WTC11 (cell line): ENCODE results near the gene PROCA1. TPM values are rescaled to one million over a fixed set of nuclear protein-coding genes. Genes with fewer than 3 reads are reported as not detected.

Experiments used
- ATAC-seq: fragments of 200-7000 bp; cut with Tn5 transposase; 2 replicates; pipeline ENCODE4 v1.10.0; 2021; ENCODE audit warnings: mild to moderate bottlenecking, moderate library complexity
- Bru-seq: library from RNA; stranded (reverse); fragments of 400-500 nt; gene quantifications from one replicate; lab custom pipeline; 2021; lab: Mats Ljungman, UMichigan
- CTCF ChIA-PET: fragments of 300-600 bp; sonication (Branson Sonifier 250); formaldehyde crosslinking; loops from one replicate; lab custom pipeline; 2021; ENCODE audit warnings: antibody characterized with exemption; lab: Charles Lee
- POLR2A ChIA-PET: fragments of 350-600 bp; sonication (Branson Sonifier 250); formaldehyde crosslinking; loops from one replicate; lab custom pipeline; 2021; ENCODE audit warnings: antibody characterized with exemption; lab: Charles Lee
- DNase-seq: peaks from one replicate; pipeline ENCODE4 v3.0.0; 2021; ENCODE audit warnings: low spot score
- H3K27ac Mint-ChIP-seq: 2 replicates; pipeline ENCODE4 v1.8.0; 2021; ENCODE audit warnings: mixed read lengths
- H3K27me3 Mint-ChIP-seq: 2 replicates; pipeline ENCODE4 v1.8.0; 2021; ENCODE audit warnings: low read depth, mild to moderate bottlenecking, moderate library complexity, mixed read lengths
- H3K36me3 Mint-ChIP-seq: 2 replicates; pipeline ENCODE4 v1.8.0; 2021; ENCODE audit warnings: mixed read lengths
- H3K4me1 Mint-ChIP-seq: 2 replicates; pipeline ENCODE4 v1.8.0; 2022; ENCODE audit warnings: mixed read lengths
- H3K4me3 Mint-ChIP-seq: 2 replicates; pipeline ENCODE4 v1.8.0; 2021; ENCODE audit warnings: mild to moderate bottlenecking, moderate library complexity, mixed read lengths
- H3K9me3 Mint-ChIP-seq: 2 replicates; pipeline ENCODE4 v1.8.0; 2021; ENCODE audit warnings: mixed read lengths
- ETV6 ChIP-seq: sonication (generic); formaldehyde crosslinking; IDR thresholded peaks from 2 replicates; pipeline ENCODE4 v1.8.1; 2022; ENCODE audit warnings: mild to moderate bottlenecking, missing genetic modification reagents
- FOXK1 ChIP-seq: sonication (generic); formaldehyde crosslinking; IDR thresholded peaks from 2 replicates; pipeline ENCODE4 v1.8.0; 2022; ENCODE audit warnings: mild to moderate bottlenecking, moderate library complexity, missing genetic modification reagents
- SMAD3 ChIP-seq: sonication (generic); formaldehyde crosslinking; IDR thresholded peaks from 2 replicates; pipeline ENCODE4 v1.8.0; 2022; ENCODE audit warnings: missing genetic modification reagents, mild to moderate bottlenecking, borderline replicate concordance
- SOX15 ChIP-seq: fragments of 250-450 bp; sonication (Bioruptor Pico); IDR thresholded peaks from 2 replicates; pipeline ENCODE4 v1.9.0; 2021; ENCODE audit warnings: mild to moderate bottlenecking
- TEAD1 ChIP-seq: sonication (generic); formaldehyde crosslinking; IDR thresholded peaks from 2 replicates; pipeline ENCODE4 v1.8.0; 2022; ENCODE audit warnings: mild to moderate bottlenecking, missing genetic modification reagents
- ZNF219 ChIP-seq: sonication (generic); formaldehyde crosslinking; IDR thresholded peaks from 2 replicates; pipeline ENCODE4 v1.8.0; 2023; ENCODE audit warnings: missing genetic modification reagents, mild to moderate bottlenecking, borderline replicate concordance
- ZNF423 ChIP-seq: fragments of 250-450 bp; sonication (Bioruptor Pico); IDR thresholded peaks from 2 replicates; pipeline ENCODE4 v2.1.2; 2022; ENCODE audit warnings: mild to moderate bottlenecking, moderate library complexity
- long read RNA-seq, 3 experiments: library from RNA in 1 of 3; library from capped mRNA in 1 of 3; library from polyadenylated mRNA in 1 of 3; unstranded in 2 of 3; stranded (forward) in 1 of 3; transcript quantifications; one replicate each; pipeline ENCODE4 v2.0.0, GENCODE V29; 2021
- total RNA-seq: library from RNA; stranded (reverse); gene quantifications from 3 replicates; pipeline ENCODE4 v1.2.3, GENCODE V29; 2021
- TF ChIP-seq, protein P1 (sequence below): sonication (generic); formaldehyde crosslinking; IDR thresholded peaks from 2 replicates; pipeline ENCODE4 v1.8.1; 2023; ENCODE audit warnings: mild to moderate bottlenecking, missing genetic modification reagents, moderate library complexity
- TF ChIP-seq, protein P2 (sequence below): sonication (generic); formaldehyde crosslinking; IDR thresholded peaks from 2 replicates; pipeline ENCODE4 v1.8.0; 2022; ENCODE audit warnings: mild to moderate bottlenecking, missing genetic modification reagents
- TF ChIP-seq, protein P3 (sequence below): sonication (generic); formaldehyde crosslinking; IDR thresholded peaks from 2 replicates; pipeline ENCODE4 v1.8.0; 2023; ENCODE audit warnings: missing genetic modification reagents, mild to moderate bottlenecking, borderline replicate concordance
- TF ChIP-seq, protein P4 (sequence below): sonication (generic); formaldehyde crosslinking; IDR thresholded peaks from 2 replicates; pipeline ENCODE4 v1.8.1; 2023; ENCODE audit warnings: mild to moderate bottlenecking, missing genetic modification reagents, borderline replicate concordance
- TF ChIP-seq, protein P5 (sequence below): sonication (generic); formaldehyde crosslinking; IDR thresholded peaks from 2 replicates; pipeline ENCODE4 v1.8.0; 2023; ENCODE audit warnings: missing genetic modification reagents
- TF ChIP-seq, protein P6 (sequence below): sonication (generic); formaldehyde crosslinking; IDR thresholded peaks from 2 replicates; pipeline ENCODE4 v1.8.0; 2023; ENCODE audit warnings: mild to moderate bottlenecking, missing genetic modification reagents
- TF ChIP-seq, protein P7 (sequence below): fragments of 250-450 bp; sonication (Bioruptor Pico); IDR thresholded peaks from 2 replicates; pipeline ENCODE4 v1.9.0; 2021; ENCODE audit warnings: moderate library complexity, mild to moderate bottlenecking, inconsistent platforms, borderline replicate concordance

The PROCA1 gene, protein sequence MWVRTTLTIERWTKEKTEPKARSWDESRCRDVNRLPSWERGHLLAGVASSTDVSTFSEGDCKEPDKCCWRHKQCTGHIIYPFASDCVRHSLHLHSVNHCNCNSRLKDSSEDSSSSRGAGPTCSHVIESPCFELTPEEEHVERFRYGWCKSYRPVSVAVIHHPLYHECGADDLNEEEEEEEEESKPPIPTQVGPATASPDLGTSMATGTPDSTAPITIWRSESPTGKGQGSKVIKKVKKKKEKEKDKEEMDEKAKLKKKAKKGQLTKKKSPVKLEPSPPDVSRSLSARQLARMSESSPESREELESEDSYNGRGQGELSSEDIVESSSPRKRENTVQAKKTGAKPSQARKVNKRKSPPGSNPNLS
- total RNA-seq = 28.4 to 33.9 TPM (median 31.7 TPM) in 3 replicates
- percentile 84 among the genes with signal in this experiment for Bru-seq, nascent RNA
- long read RNA-seq, experiment 1, partial matches to known transcripts = 2 of 19 reads
- long read RNA-seq, experiment 1, other reads (novel, unspliced or antisense) = 15 of 19 reads
- long read RNA-seq, experiment 2, partial matches to known transcripts = 2 of 11 reads
- long read RNA-seq, experiment 2, other reads (novel, unspliced or antisense) = 6 of 11 reads
- long read RNA-seq, experiment 3, transcript PROCA1-201 (4 exons, 1,566 nt) = major isoform, 14 of 21 reads
- long read RNA-seq, experiment 3, partial matches to known transcripts = 0 of 21 reads
- long read RNA-seq, experiment 3, other reads (novel, unspliced or antisense) = 6 of 21 reads

DNA sequence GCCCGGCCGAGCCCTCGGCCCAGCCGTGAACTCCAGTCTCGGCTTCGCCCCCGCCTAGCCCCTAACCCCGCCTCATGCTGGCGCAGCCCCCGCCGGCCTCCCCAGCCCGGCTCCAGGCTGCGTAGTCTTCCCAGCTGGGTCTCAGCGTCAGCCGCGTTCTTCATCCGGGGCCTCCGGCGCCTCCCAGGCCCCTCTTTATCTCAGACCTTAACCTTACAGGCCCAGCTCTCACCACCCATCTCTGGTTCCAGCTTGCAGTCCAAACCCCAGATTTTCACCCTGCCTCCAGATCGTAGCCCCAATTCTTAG, at the start of gene PROCA1:
Gene PROCA1 (minus strand): TSS at position 166 of the 309 bp plus-strand sequence. CDS start 228 bp downstream, outside the sequence.
- Mint-ChIP-seq H3K9me3 (no peaks in the 10 kb centered on the region), H3K36me3 (peaks cover 23% of the 10 kb centered on the region), H3K27ac (peak within 1 kb of the TSS; percentile 100)
- POLR2A ChIA-PET = interaction anchor here (0.6 to 3.5 kb wide), 21 partner anchors 8 to 1737 kb away, joined by 3 to 72 read pairs (median 5); partner anchors contain the start of genes BLTP2, NEK8, PHF12 and PIGS
- TF ChIP-seq SOX15 (CRISPR knock-in tag) (no peak), TEAD1 (CRISPR knock-in tag) (0 out of 2 replicates have a peak, but pooled peaks have one; percentile 3)
- TF ChIP-seq, protein P1, sequence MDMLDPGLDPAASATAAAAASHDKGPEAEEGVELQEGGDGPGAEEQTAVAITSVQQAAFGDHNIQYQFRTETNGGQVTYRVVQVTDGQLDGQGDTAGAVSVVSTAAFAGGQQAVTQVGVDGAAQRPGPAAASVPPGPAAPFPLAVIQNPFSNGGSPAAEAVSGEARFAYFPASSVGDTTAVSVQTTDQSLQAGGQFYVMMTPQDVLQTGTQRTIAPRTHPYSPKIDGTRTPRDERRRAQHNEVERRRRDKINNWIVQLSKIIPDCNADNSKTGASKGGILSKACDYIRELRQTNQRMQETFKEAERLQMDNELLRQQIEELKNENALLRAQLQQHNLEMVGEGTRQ = no peak
- TF ChIP-seq, protein P2, sequence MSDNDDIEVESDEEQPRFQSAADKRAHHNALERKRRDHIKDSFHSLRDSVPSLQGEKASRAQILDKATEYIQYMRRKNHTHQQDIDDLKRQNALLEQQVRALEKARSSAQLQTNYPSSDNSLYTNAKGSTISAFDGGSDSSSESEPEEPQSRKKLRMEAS = 0 out of 2 replicates have a peak, but pooled peaks have one; percentile 3
- TF ChIP-seq, protein P3, sequence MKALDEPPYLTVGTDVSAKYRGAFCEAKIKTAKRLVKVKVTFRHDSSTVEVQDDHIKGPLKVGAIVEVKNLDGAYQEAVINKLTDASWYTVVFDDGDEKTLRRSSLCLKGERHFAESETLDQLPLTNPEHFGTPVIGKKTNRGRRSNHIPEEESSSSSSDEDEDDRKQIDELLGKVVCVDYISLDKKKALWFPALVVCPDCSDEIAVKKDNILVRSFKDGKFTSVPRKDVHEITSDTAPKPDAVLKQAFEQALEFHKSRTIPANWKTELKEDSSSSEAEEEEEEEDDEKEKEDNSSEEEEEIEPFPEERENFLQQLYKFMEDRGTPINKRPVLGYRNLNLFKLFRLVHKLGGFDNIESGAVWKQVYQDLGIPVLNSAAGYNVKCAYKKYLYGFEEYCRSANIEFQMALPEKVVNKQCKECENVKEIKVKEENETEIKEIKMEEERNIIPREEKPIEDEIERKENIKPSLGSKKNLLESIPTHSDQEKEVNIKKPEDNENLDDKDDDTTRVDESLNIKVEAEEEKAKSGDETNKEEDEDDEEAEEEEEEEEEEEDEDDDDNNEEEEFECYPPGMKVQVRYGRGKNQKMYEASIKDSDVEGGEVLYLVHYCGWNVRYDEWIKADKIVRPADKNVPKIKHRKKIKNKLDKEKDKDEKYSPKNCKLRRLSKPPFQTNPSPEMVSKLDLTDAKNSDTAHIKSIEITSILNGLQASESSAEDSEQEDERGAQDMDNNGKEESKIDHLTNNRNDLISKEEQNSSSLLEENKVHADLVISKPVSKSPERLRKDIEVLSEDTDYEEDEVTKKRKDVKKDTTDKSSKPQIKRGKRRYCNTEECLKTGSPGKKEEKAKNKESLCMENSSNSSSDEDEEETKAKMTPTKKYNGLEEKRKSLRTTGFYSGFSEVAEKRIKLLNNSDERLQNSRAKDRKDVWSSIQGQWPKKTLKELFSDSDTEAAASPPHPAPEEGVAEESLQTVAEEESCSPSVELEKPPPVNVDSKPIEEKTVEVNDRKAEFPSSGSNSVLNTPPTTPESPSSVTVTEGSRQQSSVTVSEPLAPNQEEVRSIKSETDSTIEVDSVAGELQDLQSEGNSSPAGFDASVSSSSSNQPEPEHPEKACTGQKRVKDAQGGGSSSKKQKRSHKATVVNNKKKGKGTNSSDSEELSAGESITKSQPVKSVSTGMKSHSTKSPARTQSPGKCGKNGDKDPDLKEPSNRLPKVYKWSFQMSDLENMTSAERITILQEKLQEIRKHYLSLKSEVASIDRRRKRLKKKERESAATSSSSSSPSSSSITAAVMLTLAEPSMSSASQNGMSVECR (CRISPR knock-in tag) = peak; percentile 16; the same call in 1 of the 2 replicates
- TF ChIP-seq, protein P4, sequence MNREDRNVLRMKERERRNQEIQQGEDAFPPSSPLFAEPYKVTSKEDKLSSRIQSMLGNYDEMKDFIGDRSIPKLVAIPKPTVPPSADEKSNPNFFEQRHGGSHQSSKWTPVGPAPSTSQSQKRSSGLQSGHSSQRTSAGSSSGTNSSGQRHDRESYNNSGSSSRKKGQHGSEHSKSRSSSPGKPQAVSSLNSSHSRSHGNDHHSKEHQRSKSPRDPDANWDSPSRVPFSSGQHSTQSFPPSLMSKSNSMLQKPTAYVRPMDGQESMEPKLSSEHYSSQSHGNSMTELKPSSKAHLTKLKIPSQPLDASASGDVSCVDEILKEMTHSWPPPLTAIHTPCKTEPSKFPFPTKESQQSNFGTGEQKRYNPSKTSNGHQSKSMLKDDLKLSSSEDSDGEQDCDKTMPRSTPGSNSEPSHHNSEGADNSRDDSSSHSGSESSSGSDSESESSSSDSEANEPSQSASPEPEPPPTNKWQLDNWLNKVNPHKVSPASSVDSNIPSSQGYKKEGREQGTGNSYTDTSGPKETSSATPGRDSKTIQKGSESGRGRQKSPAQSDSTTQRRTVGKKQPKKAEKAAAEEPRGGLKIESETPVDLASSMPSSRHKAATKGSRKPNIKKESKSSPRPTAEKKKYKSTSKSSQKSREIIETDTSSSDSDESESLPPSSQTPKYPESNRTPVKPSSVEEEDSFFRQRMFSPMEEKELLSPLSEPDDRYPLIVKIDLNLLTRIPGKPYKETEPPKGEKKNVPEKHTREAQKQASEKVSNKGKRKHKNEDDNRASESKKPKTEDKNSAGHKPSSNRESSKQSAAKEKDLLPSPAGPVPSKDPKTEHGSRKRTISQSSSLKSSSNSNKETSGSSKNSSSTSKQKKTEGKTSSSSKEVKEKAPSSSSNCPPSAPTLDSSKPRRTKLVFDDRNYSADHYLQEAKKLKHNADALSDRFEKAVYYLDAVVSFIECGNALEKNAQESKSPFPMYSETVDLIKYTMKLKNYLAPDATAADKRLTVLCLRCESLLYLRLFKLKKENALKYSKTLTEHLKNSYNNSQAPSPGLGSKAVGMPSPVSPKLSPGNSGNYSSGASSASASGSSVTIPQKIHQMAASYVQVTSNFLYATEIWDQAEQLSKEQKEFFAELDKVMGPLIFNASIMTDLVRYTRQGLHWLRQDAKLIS = no peak
- TF ChIP-seq, protein P5, sequence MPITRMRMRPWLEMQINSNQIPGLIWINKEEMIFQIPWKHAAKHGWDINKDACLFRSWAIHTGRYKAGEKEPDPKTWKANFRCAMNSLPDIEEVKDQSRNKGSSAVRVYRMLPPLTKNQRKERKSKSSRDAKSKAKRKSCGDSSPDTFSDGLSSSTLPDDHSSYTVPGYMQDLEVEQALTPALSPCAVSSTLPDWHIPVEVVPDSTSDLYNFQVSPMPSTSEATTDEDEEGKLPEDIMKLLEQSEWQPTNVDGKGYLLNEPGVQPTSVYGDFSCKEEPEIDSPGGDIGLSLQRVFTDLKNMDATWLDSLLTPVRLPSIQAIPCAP (CRISPR knock-in tag) = no peak
- TF ChIP-seq, all 79 proteins: peak for 3
- CTCF ChIA-PET = interaction anchor here (0.6 to 5.4 kb wide), 15 partner anchors 8 to 295 kb away, joined by 3 to 69 read pairs (median 5); partner anchors contain the start of genes BLTP2, NEK8, PHF12 and RPL23A
- DNase-seq = peak; percentile 74
- Mint-ChIP-seq H3K27me3 (no peaks in the 10 kb centered on the region), H3K4me3 (peak within 1 kb of the TSS; percentile 98), H3K4me1 (peaks cover 30% of the 10 kb centered on the region)
- ATAC-seq = peak; percentile 30

DNA sequence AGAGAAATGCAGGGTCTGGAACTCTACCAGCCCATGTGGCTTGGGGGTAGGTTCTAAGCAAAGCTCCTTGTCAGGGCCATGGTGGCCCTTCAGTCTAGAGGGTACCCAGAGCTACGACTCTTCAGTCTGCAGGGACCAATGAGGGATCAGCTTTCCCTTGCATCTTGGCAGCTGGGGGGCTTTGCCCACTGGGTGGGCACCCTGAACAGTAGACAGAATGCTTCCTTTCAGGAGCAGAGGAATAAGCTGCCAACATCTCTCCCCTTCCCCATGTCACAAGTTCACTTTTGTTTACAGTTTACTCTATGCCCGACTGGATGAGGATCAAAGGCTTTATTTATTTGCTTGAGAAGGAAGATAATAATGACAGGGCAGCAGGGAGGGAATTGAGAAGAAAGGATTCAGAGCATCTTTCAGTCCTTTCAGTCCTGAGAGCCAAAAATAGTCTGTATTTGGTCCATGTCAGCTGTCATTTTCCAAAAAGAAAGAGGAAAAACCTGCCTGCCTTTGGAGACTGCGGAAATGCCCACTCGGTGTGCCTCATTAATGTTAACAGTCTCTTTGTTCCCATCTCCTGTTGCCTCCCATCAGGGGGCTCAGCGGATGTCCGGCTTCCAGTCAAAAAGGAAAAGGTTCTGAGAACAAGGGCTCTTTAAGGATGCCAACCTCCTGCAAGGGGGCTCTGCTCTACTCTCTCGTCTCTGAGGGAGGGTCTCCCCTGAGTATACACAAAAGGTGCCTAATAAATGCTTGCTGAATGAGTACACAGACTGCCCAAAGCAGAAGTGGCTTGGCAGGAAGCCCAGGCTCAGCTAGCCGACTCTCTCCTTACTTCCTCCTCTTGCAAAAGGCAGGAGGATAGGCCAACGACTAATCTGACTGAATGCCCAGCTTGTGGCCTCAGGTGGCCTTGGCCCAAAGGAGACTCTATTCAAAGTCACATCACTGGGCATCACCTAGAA, 49.2 kb upstream of the PROCA1 start:
- peaks cover 46% of the 10 kb centered on the region for H3K36me3 Mint-ChIP-seq
- DNase-seq = peak; percentile 65
- TF ChIP-seq, protein P6, sequence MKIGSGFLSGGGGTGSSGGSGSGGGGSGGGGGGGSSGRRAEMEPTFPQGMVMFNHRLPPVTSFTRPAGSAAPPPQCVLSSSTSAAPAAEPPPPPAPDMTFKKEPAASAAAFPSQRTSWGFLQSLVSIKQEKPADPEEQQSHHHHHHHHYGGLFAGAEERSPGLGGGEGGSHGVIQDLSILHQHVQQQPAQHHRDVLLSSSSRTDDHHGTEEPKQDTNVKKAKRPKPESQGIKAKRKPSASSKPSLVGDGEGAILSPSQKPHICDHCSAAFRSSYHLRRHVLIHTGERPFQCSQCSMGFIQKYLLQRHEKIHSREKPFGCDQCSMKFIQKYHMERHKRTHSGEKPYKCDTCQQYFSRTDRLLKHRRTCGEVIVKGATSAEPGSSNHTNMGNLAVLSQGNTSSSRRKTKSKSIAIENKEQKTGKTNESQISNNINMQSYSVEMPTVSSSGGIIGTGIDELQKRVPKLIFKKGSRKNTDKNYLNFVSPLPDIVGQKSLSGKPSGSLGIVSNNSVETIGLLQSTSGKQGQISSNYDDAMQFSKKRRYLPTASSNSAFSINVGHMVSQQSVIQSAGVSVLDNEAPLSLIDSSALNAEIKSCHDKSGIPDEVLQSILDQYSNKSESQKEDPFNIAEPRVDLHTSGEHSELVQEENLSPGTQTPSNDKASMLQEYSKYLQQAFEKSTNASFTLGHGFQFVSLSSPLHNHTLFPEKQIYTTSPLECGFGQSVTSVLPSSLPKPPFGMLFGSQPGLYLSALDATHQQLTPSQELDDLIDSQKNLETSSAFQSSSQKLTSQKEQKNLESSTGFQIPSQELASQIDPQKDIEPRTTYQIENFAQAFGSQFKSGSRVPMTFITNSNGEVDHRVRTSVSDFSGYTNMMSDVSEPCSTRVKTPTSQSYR = 0 out of 2 replicates have a peak, but pooled peaks have one; percentile 12
- TF ChIP-seq, protein P7, sequence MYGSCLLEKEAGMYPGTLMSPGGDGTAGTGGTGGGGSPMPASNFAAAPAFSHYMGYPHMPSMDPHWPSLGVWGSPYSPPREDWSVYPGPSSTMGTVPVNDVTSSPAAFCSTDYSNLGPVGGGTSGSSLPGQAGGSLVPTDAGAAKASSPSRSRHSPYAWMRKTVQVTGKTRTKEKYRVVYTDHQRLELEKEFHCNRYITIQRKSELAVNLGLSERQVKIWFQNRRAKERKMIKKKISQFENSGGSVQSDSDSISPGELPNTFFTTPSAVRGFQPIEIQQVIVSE = no peak
- TF ChIP-seq FOXK1 (peak; percentile 67), ETV6 (CRISPR knock-in tag) (peak; percentile 98), ZNF423 (peak; percentile 45; the same call in 1 of the 2 replicates), ZNF219 (CRISPR knock-in tag) (no peak), SMAD3 (CRISPR knock-in tag) (no peak)

More for the DNA sequence above, 49.2 kb upstream of the PROCA1 start:
- peaks cover 70% of the 10 kb centered on the region for H3K4me1 Mint-ChIP-seq
- peak overlapping the region; percentile 55 for H3K4me3 Mint-ChIP-seq
- POLR2A ChIA-PET = interaction anchor here (0.6 to 2.0 kb wide), 9 partner anchors 8 to 49 kb away, joined by 3 to 13 read pairs (median 4); partner anchors contain the start of genes PROCA1, RPL23A and TLCD1
- H3K27me3 Mint-ChIP-seq = no peaks in the 10 kb centered on the region
- peak; percentile 79 for ATAC-seq
- H3K9me3 Mint-ChIP-seq = no peaks in the 10 kb centered on the region
- CTCF ChIA-PET = interaction anchor here (0.6 to 6.5 kb wide), 19 partner anchors 9 to 356 kb away, joined by 3 to 147 read pairs (median 6); partner anchors contain the start of genes DHRS13, FAM222B, FLOT2 and NEK8
- H3K27ac Mint-ChIP-seq = peak overlapping the region; percentile 96
